Gastrocnemius medialis (tissue), 4 donors: ENCODE measurements around the gene ANXA4. TPM values are rescaled to one million over a fixed set of nuclear protein-coding genes. Genes with fewer than 3 reads are reported as not detected.

Experiments
- ATAC-seq, 2 donors: fragments of 150-250 bp; one replicate each; pipeline ENCODE4 v1.9.1; 2016
- DNase-seq, 2 donors: peaks; one replicate each; pipeline ENCODE4 v3.0.0-alpha.2; 2019
- H3K27ac ChIP-seq, 4 donors: fragments of 200-600 bp; sonication (generic); 1 replicate in 1 of 4; 2 replicates in 3 of 4; pipeline ENCODE4 v1.5.1; 2016 to 2018; ENCODE audit warnings: mild to moderate bottlenecking in 2 of 4, moderate library complexity in 1 of 4
- H3K27me3 ChIP-seq, 3 donors: fragments of 200-600 bp; sonication (generic) in 2 of 3; 1 replicate in 1 of 3; 2 replicates in 2 of 3; pipeline versions ENCODE4 v1.5.1 to v1.6.0; 2016 to 2019; ENCODE audit warnings: mild to moderate bottlenecking in 1 of 3, moderate library complexity in 1 of 3
- H3K36me3 ChIP-seq, 2 donors: fragments of 200-600 bp; sonication (generic) in 1 of 2; one replicate each; pipeline ENCODE4 v1.5.1; 2017 to 2018
- H3K4me1 ChIP-seq, 2 donors: fragments of 200-600 bp; sonication (generic) in 1 of 2; one replicate each; pipeline ENCODE4 v1.5.1; 2016 to 2017; ENCODE audit warnings: mild to moderate bottlenecking in 2 of 2
- H3K4me3 ChIP-seq, 4 donors: fragments of 200-600 bp; sonication (generic) in 3 of 4; 1 replicate in 1 of 4; 2 replicates in 3 of 4; pipeline ENCODE4 v1.5.1; 2016 to 2019; ENCODE audit warnings: mild to moderate bottlenecking in 2 of 4
- H3K9me3 ChIP-seq, 3 donors: fragments of 200-600 bp; sonication (generic) in 2 of 3; 1 replicate in 1 of 3; 2 replicates in 2 of 3; pipeline ENCODE4 v1.5.1; 2016 to 2019
- CTCF ChIP-seq, 5 experiments: fragments of 450-650 bp in 3 of 5; fragments of 200-600 bp in 2 of 5; sonication (generic) in 2 of 5; IDR thresholded peaks in 4 of 5; conservative IDR thresholded peaks in 1 of 5; 1 replicate in 4 of 5; 2 replicates in 1 of 5; pipeline ENCODE4 v1.5.1; 2016 to 2019; ENCODE audit warnings: antibody characterized with exemption in 5 of 5, mild to moderate bottlenecking in 3 of 5, moderate library complexity in 3 of 5
- POLR2A ChIP-seq, 2 donors: fragments of 450-650 bp; IDR thresholded peaks; one replicate each; pipeline ENCODE4 v1.6.1; 2017; ENCODE audit warnings: antibody characterized with exemption in 2 of 2, mild to moderate bottlenecking in 2 of 2, moderate library complexity in 2 of 2
- in situ Hi-C, 4 donors: fragments of 200-750 bp; cut with MboI; loops; one replicate each; pipeline versions ENCODE4 v1.15.0 to v1.8.0; 2017; ENCODE audit warnings: low sequenced_read_pairs in 4 of 4
- intact Hi-C: fragments of 100-400 bp; cut with DNase I; formaldehyde crosslinking; loops from one replicate; pipeline ENCODE4 v1.15.1; 2023; ENCODE audit warnings: low total_unique reads
- total RNA-seq, 4 donors: library from RNA; depleted of rRNA; stranded (reverse); fragments of >200 nt; gene quantifications; one replicate each; pipeline versions ENCODE4 v1.1.0 to v1.2.3, GENCODE V29; 2016

The ANXA4 gene
- total RNA-seq, 4 donors from 2014 or later: 10.7 to 17.0 (median 15.8) TPM

GRCh38 chr2:69723791-69724190, 18.1 kb upstream of the ANXA4 start:
- ATAC-seq (no peak), DNase-seq (no peak)
- TF ChIP-seq CTCF (IDR thresholded peaks at IDR 0.05 in 4 of 5, conservative IDR thresholded peaks at IDR 0.05 in 1 of 5) (no peak), POLR2A (IDR thresholded peaks at IDR 0.05) (no peak)
- Histone ChIP-seq H3K36me3 (no peaks in the 10 kb centered on the region), H3K27ac (no peak overlapping the region), H3K9me3 (no peaks in the 10 kb centered on the region), H3K27me3 (no peaks in the 10 kb centered on the region), H3K4me3 (no peak overlapping the region), H3K4me1 (no peaks in the 10 kb centered on the region)
- in situ Hi-C loops (loop anchor here in 3 of 4 donors (5.0 kb wide), 2 partner anchors 89 to 94 kb away; no protein-coding TSS in a partner anchor), intact Hi-C loops (loop anchor here (1.0 kb wide), 1 partner anchor 94 kb away; no protein-coding TSS in a partner anchor)

- intact Hi-C loops: loop anchor here (1.0 kb wide), 1 partner anchor 93 kb away; no protein-coding TSS in a partner anchor
- H3K4me1 ChIP-seq: peaks cover 5 to 7% of the 10 kb centered on the region in 2 donors
- H3K27ac ChIP-seq: no peak overlapping the region
- TF ChIP-seq POLR2A (IDR thresholded peaks at IDR 0.05): no peak
- TF ChIP-seq CTCF (IDR thresholded peaks at IDR 0.05 in 4 of 5, conservative IDR thresholded peaks at IDR 0.05 in 1 of 5): peak; percentile 94 to 96 (median 96)
- H3K4me3 ChIP-seq: peak overlapping the region; percentile 33 to 53 (median 40)
- ATAC-seq: peak; percentile 92 to 96
- H3K36me3 ChIP-seq: no peaks in the 10 kb centered on the region
- no peaks in the 10 kb centered on the region for H3K9me3 ChIP-seq
- H3K27me3 ChIP-seq: no peaks in the 10 kb centered on the region
- in situ Hi-C loops: loop anchor here (5.0 kb wide), 2 partner anchors 88 to 93 kb away; no protein-coding TSS in a partner anchor
- DNase-seq: peak; percentile 64 to 73
Measured at GRCh38 chr2:69724540-69725159, 17.3 kb upstream of the ANXA4 start.

GRCh38 chr2:69725706-69726360, 16.1 kb upstream of the ANXA4 start:
- Histone ChIP-seq H3K4me3 (no peak overlapping the region), H3K4me1 (peaks cover 5 to 7% of the 10 kb centered on the region in 2 donors), H3K9me3 (no peaks in the 10 kb centered on the region), H3K27me3 (no peaks in the 10 kb centered on the region), H3K36me3 (no peaks in the 10 kb centered on the region), H3K27ac (no peak overlapping the region)
- in situ Hi-C loops (loop anchor here in 1 of 4 donors (5.0 kb wide), 1 partner anchor 91 kb away; no protein-coding TSS in a partner anchor), intact Hi-C loops (no loop called here)
- DNase-seq (no peak), ATAC-seq (no peak)
- no peak for TF ChIP-seq CTCF (IDR thresholded peaks at IDR 0.05 in 4 of 5, conservative IDR thresholded peaks at IDR 0.05 in 1 of 5)
- no peak for TF ChIP-seq POLR2A (IDR thresholded peaks at IDR 0.05)

- intact Hi-C loops: no loop called here
- TF ChIP-seq POLR2A (IDR thresholded peaks at IDR 0.05) (no peak), CTCF (IDR thresholded peaks at IDR 0.05 in 4 of 5, conservative IDR thresholded peaks at IDR 0.05 in 1 of 5) (no peak)
Measured at GRCh38 chr2:69729266-69729665, 12.7 kb upstream of the ANXA4 start.

More at GRCh38 chr2:69729266-69729665, 12.7 kb upstream of the ANXA4 start:
- no peaks in the 10 kb centered on the region for H3K9me3 ChIP-seq
- DNase-seq: no peak
- H3K4me3 ChIP-seq: no peak overlapping the region
- no peaks in the 10 kb centered on the region for H3K36me3 ChIP-seq
- ATAC-seq: no peak
- no peaks in the 10 kb centered on the region for H3K27me3 ChIP-seq
- H3K27ac ChIP-seq: no peak overlapping the region
- in situ Hi-C loops: loop anchor here in 1 of 4 donors (5.0 kb wide), 1 partner anchor 88 kb away; no protein-coding TSS in a partner anchor
- H3K4me1 ChIP-seq: peaks cover 5 to 7% of the 10 kb centered on the region in 2 donors
